ENCODE results near the gene MYH15. TPM values are rescaled to one million over a fixed set of nuclear protein-coding genes. Genes with fewer than 3 reads are reported as not detected.

The MYH15 gene
- total RNA-seq, 4 donors from 2014 or later: under 0.01 to 0.22 TPM; not detected in 2

GRCh38 chr3:108512671-108513070 is 2.3 kb upstream of the MYH15 start:
- Histone ChIP-seq H3K27me3 (no peaks in the 10 kb centered on the region), H3K27ac (no peak overlapping the region), H3K9me3 (no peaks in the 10 kb centered on the region), H3K4me3 (no peak overlapping the region), H3K4me1 (no peaks in the 10 kb centered on the region), H3K36me3 (no peaks in the 10 kb centered on the region)
- TF ChIP-seq, protein P1, sequence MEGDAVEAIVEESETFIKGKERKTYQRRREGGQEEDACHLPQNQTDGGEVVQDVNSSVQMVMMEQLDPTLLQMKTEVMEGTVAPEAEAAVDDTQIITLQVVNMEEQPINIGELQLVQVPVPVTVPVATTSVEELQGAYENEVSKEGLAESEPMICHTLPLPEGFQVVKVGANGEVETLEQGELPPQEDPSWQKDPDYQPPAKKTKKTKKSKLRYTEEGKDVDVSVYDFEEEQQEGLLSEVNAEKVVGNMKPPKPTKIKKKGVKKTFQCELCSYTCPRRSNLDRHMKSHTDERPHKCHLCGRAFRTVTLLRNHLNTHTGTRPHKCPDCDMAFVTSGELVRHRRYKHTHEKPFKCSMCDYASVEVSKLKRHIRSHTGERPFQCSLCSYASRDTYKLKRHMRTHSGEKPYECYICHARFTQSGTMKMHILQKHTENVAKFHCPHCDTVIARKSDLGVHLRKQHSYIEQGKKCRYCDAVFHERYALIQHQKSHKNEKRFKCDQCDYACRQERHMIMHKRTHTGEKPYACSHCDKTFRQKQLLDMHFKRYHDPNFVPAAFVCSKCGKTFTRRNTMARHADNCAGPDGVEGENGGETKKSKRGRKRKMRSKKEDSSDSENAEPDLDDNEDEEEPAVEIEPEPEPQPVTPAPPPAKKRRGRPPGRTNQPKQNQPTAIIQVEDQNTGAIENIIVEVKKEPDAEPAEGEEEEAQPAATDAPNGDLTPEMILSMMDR (IDR thresholded peaks at IDR 0.05): no peak
- no peak for TF ChIP-seq EP300 (IDR thresholded peaks at IDR 0.05)
- no peak for TF ChIP-seq POLR2A (IDR thresholded peaks at IDR 0.05)
- 80 to 90% methylated on average over 2 of the region's 2 CpGs for WGBS, 2 donors
- no peak for DNase-seq (ENCODE audit: low spot score in 2 of 2)

DNA sequence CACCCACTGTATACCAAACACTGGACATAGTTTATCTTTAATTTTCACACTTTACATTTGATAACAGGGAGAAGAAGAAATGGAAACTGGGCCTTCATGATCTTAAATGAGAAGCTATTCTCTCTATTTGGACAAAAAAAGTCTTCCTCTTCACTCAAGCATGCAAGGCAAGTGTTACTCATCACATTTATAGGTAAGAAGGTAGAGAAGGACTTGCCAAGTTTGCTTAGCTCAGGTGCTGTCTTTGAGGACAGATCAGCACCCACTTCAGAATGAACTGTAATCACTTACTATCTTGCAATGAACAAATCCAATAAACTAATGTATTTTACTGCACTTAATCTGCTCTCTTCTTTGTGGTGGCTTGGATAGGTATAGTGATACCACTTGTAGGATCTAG is 1.1 kb upstream of the MYH15 start:
- Histone ChIP-seq H3K9me3 (no peaks in the 10 kb centered on the region), H3K4me3 (no peak overlapping the region), H3K27ac (no peak overlapping the region), H3K36me3 (no peaks in the 10 kb centered on the region), H3K4me1 (no peaks in the 10 kb centered on the region), H3K27me3 (no peaks in the 10 kb centered on the region)
- TF ChIP-seq, protein P1 (IDR thresholded peaks at IDR 0.05): no peak
- TF ChIP-seq POLR2A (IDR thresholded peaks at IDR 0.05) (no peak), EP300 (IDR thresholded peaks at IDR 0.05) (no peak)
- no peak for DNase-seq (ENCODE audit: low spot score in 2 of 2)

DNA sequence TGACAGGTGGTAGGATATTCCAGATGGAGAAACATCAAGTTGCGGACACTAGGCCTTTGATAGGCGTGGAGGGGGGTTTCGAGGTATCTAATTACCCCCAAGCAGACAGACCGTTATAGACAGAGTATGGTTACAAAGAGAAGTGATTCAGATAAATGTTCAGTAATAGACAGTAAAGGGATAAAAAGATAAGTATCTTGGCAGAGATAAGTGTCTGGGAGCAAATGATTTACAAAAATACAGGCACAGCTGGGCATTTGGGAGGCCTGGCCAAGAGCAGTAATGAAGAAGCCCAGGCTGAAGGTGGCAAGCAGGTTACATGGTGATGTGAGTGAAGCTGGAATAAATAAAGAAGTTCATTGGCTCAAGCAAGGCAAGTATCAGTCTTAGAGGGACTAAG is 659 bp upstream of the MYH15 start:
- Histone ChIP-seq H3K27me3 (no peaks in the 10 kb centered on the region), H3K36me3 (no peaks in the 10 kb centered on the region), H3K27ac (no peak overlapping the region), H3K4me1 (no peaks in the 10 kb centered on the region), H3K4me3 (no peak overlapping the region), H3K9me3 (no peaks in the 10 kb centered on the region)
- no peak for DNase-seq (ENCODE audit: low spot score in 2 of 2)
- WGBS, 2 donors: 92 to 97% methylated on average over 4 of the region's 4 CpGs
- TF ChIP-seq POLR2A (IDR thresholded peaks at IDR 0.05) (no peak), EP300 (IDR thresholded peaks at IDR 0.05) (no peak)
- TF ChIP-seq, protein P1 (IDR thresholded peaks at IDR 0.05): no peak

DNA sequence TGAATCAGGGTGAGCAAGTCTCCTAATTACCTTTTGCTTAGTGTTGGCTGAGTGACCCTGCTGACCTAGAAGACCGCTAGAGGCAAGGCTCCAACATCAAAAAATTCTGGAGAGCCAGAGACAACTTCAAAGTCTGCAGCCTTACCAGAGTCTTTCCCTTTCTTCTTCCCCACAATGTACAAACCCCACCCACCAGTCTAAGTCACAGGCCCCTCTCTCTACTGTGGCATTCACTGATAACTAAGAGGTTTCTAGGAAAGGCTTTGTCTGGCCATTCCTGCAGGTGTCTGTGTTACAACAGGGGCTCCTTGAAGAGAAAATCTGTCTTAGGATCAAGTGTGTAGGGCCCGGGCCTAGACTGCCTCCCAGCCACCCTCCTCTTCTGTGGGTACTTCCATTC is 525 bp downstream of the MYH15 start:
- H3K36me3 ChIP-seq: no peaks in the 10 kb centered on the region
- no peak overlapping the region for H3K4me3 ChIP-seq
- no peaks in the 10 kb centered on the region for H3K27me3 ChIP-seq
- no peak overlapping the region for H3K27ac ChIP-seq
- TF ChIP-seq EP300 (IDR thresholded peaks at IDR 0.05) (no peak), POLR2A (IDR thresholded peaks at IDR 0.05) (no peak)
- TF ChIP-seq, protein P1 (IDR thresholded peaks at IDR 0.05): no peak
- no peaks in the 10 kb centered on the region for H3K4me1 ChIP-seq
- WGBS, 2 donors: 76 to 77% methylated on average over 2 of the region's 2 CpGs
- no peaks in the 10 kb centered on the region for H3K9me3 ChIP-seq
- DNase-seq (ENCODE audit: low spot score in 2 of 2): no peak

- Histone ChIP-seq H3K4me1 (no peaks in the 10 kb centered on the region), H3K27ac (no peak overlapping the region), H3K27me3 (no peaks in the 10 kb centered on the region), H3K9me3 (no peaks in the 10 kb centered on the region), H3K4me3 (no peak overlapping the region), H3K36me3 (no peaks in the 10 kb centered on the region)
- TF ChIP-seq EP300 (IDR thresholded peaks at IDR 0.05): no peak
- TF ChIP-seq, protein P1 (IDR thresholded peaks at IDR 0.05): no peak
- no peak for TF ChIP-seq POLR2A (IDR thresholded peaks at IDR 0.05)
- WGBS, 2 donors: 70 to 80% methylated on average over 3 of the region's 3 CpGs
- no peak for DNase-seq (ENCODE audit: low spot score in 2 of 2)
Measured at GRCh38 chr3:108509263-108509662, 1.1 kb downstream of the MYH15 start.

All from tibial nerve (tissue), 4 donors.